Uterus (tissue), 4 donors: ENCODE data around the gene HOXD4. TPM values are rescaled to one million over a fixed set of nuclear protein-coding genes. Genes with fewer than 3 reads are reported as not detected.
A peak's percentile ranks its signal among the peaks of the same experiment; 100 is the strongest.

Experiments used
- DNase-seq, 2 donors: peaks; one replicate each; pipeline ENCODE4 v3.0.0-alpha.2; 2019 to 2020
- H3K27ac ChIP-seq, 2 donors: fragments of 200-600 bp; sonication (generic); 1 replicate in 1 of 2; 2 replicates in 1 of 2; pipeline ENCODE4 v1.5.1; 2016 to 2018
- H3K27me3 ChIP-seq, 2 donors: fragments of 200-600 bp; sonication (generic); one replicate each; pipeline ENCODE4 v1.5.1; 2018 to 2019; ENCODE audit warnings: control low read depth in 1 of 2
- H3K36me3 ChIP-seq, 2 donors: fragments of 200-600 bp; sonication (generic); one replicate each; pipeline ENCODE4 v1.5.1; 2019; ENCODE audit warnings: control low read depth in 1 of 2
- H3K4me1 ChIP-seq, 2 donors: fragments of 200-600 bp; sonication (generic); one replicate each; pipeline ENCODE4 v1.5.1; 2018 to 2019; ENCODE audit warnings: control low read depth in 1 of 2
- H3K4me3 ChIP-seq, 2 donors: fragments of 200-600 bp; sonication (generic); 1 replicate in 1 of 2; 2 replicates in 1 of 2; pipeline ENCODE4 v1.5.1; 2018 to 2019; ENCODE audit warnings: mild to moderate bottlenecking in 1 of 2
- H3K9me3 ChIP-seq, 2 donors: fragments of 200-600 bp; sonication (generic); one replicate each; pipeline ENCODE4 v1.5.1; 2019; ENCODE audit warnings: control low read depth in 1 of 2
- POLR2A ChIP-seq, 2 donors: fragments of 450-650 bp; IDR thresholded peaks; one replicate each; pipeline ENCODE4 v1.6.1; 2016; ENCODE audit warnings: antibody characterized with exemption in 2 of 2, mild to moderate bottlenecking in 1 of 2, moderate library complexity in 1 of 2
- intact Hi-C: fragments of 100-400 bp; cut with DNase I; formaldehyde crosslinking; loops from one replicate; pipeline ENCODE4 v1.15.1; 2023; ENCODE audit warnings: low total_unique reads
- total RNA-seq, 4 donors: library from RNA; depleted of rRNA in 3 of 4; stranded (reverse); fragments of >200 nt in 3 of 4; gene quantifications; one replicate each; pipeline versions ENCODE4 v1.1.0 to v1.2.4, GENCODE V29; 2014 to 2023
- TF ChIP-seq, protein P1 (sequence below), 4 experiments: fragments of 200-600 bp in 2 of 4; fragments of 450-650 bp in 2 of 4; sonication (generic) in 2 of 4; IDR thresholded peaks; one replicate each; pipeline ENCODE4 v1.5.1; 2016 to 2019; ENCODE audit warnings: antibody characterized with exemption in 4 of 4, mild to moderate bottlenecking in 2 of 4, moderate library complexity in 1 of 4
- donor health status: DM: yes; HTN: yes; CAD: no.

HOXD4 gene
- total RNA-seq, 4 donors from 2014 or later, result 6.8 to 41.6 (median 13.0) TPM

GRCh38 chr2:176158855-176159662 lies 7.7 kb downstream of the HOXD4 start:
- Histone ChIP-seq H3K27ac (peak overlapping the region; percentile 82 to 83), H3K9me3 (no peaks in the 10 kb centered on the region), H3K36me3 (no peaks in the 10 kb centered on the region), H3K4me3 (peak overlapping the region in 1 of 2 donors; percentile 38), H3K27me3 (no peaks in the 10 kb centered on the region), H3K4me1 (no peaks in the 10 kb centered on the region)
- TF ChIP-seq POLR2A (IDR thresholded peaks at IDR 0.05), result no peak
- TF ChIP-seq, protein P1, sequence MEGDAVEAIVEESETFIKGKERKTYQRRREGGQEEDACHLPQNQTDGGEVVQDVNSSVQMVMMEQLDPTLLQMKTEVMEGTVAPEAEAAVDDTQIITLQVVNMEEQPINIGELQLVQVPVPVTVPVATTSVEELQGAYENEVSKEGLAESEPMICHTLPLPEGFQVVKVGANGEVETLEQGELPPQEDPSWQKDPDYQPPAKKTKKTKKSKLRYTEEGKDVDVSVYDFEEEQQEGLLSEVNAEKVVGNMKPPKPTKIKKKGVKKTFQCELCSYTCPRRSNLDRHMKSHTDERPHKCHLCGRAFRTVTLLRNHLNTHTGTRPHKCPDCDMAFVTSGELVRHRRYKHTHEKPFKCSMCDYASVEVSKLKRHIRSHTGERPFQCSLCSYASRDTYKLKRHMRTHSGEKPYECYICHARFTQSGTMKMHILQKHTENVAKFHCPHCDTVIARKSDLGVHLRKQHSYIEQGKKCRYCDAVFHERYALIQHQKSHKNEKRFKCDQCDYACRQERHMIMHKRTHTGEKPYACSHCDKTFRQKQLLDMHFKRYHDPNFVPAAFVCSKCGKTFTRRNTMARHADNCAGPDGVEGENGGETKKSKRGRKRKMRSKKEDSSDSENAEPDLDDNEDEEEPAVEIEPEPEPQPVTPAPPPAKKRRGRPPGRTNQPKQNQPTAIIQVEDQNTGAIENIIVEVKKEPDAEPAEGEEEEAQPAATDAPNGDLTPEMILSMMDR (IDR thresholded peaks at IDR 0.05), result no peak
- intact Hi-C loops, result no loop called here
- DNase-seq, result no peak

- intact Hi-C loops, result no loop called here
- Histone ChIP-seq H3K4me3 (peak overlapping the region in 1 of 2 donors; percentile 9), H3K4me1 (no peaks in the 10 kb centered on the region), H3K27ac (peak overlapping the region; percentile 82 to 83), H3K36me3 (no peaks in the 10 kb centered on the region), H3K9me3 (no peaks in the 10 kb centered on the region), H3K27me3 (no peaks in the 10 kb centered on the region)
- DNase-seq, result no peak
- TF ChIP-seq, protein P1 (IDR thresholded peaks at IDR 0.05), result no peak
- no peak for TF ChIP-seq POLR2A (IDR thresholded peaks at IDR 0.05)
Measured at GRCh38 chr2:176159663-176160250, 8.4 kb downstream of the HOXD4 start.

GRCh38 chr2:176160251-176160985 lies 9.1 kb downstream of the HOXD4 start:
- H3K27me3 ChIP-seq, result no peaks in the 10 kb centered on the region
- H3K4me1 ChIP-seq, result no peaks in the 10 kb centered on the region
- intact Hi-C loops, result no loop called here

DNA sequence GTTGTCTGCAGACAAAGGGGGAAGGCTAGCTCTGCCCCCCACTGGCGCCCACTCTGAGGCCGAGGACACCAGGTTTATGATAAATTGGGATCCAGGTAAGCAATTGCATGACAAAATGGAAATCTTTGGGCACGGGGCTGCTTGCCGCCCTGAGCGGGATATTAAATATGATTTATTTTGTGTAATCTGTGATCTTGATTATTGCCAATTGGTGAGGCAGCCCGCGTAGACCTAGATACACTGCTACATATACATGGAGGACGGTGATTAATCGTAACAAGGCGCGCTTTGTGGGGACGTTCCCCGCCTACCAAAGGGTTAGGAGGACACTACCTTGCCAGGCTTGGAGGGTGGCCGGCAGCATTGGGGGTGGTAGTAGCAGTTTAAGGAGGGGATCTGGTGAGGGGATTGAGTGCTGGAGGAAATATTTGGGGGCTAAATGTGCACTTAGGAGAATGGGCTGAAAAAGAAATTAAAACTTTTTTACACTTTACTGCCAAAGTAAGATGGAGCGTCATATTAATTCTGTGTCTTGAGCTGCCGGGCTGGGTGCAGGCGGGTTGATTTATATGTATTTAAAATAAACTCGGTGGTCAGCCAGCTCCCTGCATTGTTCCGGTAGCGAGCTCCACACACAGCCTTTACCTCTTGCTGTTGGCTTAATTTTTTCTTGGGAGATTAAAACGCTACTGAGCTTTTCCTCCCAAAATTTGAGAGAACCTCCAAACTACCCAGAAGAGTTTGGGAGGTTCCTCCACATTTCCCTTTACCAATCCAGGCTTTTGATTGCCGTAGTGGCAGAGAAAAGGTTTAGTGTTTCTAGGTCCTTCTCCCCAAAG lies 9.9 kb downstream of the HOXD4 start:
- H3K27ac ChIP-seq, result peak overlapping the region; percentile 82 to 83
- no peaks in the 10 kb centered on the region for H3K4me1 ChIP-seq
- peak overlapping the region; percentile 9 to 20 for H3K4me3 ChIP-seq
- H3K36me3 ChIP-seq, result no peaks in the 10 kb centered on the region
- TF ChIP-seq, protein P1 (IDR thresholded peaks at IDR 0.05), result no peak
- TF ChIP-seq POLR2A (IDR thresholded peaks at IDR 0.05), result no peak
- DNase-seq, result no peak
- intact Hi-C loops, result no loop called here
- no peaks in the 10 kb centered on the region for H3K9me3 ChIP-seq
- H3K27me3 ChIP-seq, result no peaks in the 10 kb centered on the region

More at GRCh38 chr2:176160251-176160985, 9.1 kb downstream of the HOXD4 start:
- H3K36me3 ChIP-seq, result no peaks in the 10 kb centered on the region
- H3K9me3 ChIP-seq, result no peaks in the 10 kb centered on the region
- peak overlapping the region; percentile 82 to 83 for H3K27ac ChIP-seq
- DNase-seq, result no peak
- TF ChIP-seq, protein P1 (IDR thresholded peaks at IDR 0.05), result no peak
- H3K4me3 ChIP-seq, result peak overlapping the region; percentile 9 to 20
